HG02610 (cell line): ENCODE measurements around the gene TSC22D1.
"Not testable (repeated sequence)": the region's sequence is repeated elsewhere in the genome, so short reads cannot be mapped to it uniquely, and the experiment has no call there.

Source experiments
- ATAC-seq: cut with Tn5 transposase; IDR thresholded peaks from one replicate; pipeline ENCODE4 v1.9.1; 2021; ENCODE audit warnings: mild to moderate bottlenecking, moderate library complexity; ENCODE audit not compliant: unreplicated experiment

TSC22D1 gene

GRCh38 chr13:44575741-44576350 is at the start of gene TSC22D1:
TSC22D1 (minus strand) TSS chr13:44576330; CDS start chr13:44576074, 256 bp downstream.
- ATAC-seq: no peak

DNA sequence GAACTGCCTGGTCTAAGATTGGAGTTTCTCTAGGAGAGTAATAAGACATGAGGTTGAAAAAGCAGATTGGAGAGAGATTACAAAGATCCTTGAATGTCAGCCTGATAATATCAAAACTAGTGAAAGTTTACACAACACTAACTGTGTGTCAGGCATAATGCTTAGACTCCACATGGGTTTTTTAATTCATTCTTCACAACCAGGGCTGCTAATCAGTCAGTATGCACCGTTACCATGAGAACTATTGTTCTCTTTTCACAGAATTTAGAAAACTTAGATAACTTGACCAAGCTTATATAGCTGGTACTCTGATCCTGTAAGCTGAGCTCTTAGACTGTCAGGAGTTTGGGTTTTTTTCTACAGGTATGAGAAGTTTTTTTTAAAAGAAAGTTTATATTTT is 46.6 kb upstream of the TSC22D1 start:
- no peak for ATAC-seq

GRCh38 chr13:44622261-44622660 is 46.1 kb upstream of the TSC22D1 start:
- no peak for ATAC-seq

DNA sequence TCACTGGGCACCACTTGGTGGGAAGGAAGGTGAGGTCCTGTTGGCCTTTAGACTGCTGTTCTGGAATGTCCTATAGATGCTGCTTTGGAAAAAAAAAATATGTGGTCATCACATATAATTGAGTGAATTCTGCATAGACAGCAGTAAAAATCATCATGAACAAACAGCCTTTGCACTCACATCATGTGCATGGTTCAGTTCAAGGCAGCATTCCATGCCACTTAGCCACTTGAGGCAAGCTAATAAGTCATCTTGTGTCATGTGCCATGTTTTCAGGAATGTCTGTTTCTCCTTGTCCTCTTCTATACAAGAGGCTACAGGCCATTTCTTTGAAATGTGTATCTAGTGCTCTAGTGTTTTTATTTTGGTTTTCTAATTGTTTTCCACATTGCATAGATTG is 43.9 kb upstream of the TSC22D1 start:
- ATAC-seq: no peak

GRCh38 chr13:44619651-44620050 is 43.5 kb upstream of the TSC22D1 start:
- ATAC-seq: no peak

DNA sequence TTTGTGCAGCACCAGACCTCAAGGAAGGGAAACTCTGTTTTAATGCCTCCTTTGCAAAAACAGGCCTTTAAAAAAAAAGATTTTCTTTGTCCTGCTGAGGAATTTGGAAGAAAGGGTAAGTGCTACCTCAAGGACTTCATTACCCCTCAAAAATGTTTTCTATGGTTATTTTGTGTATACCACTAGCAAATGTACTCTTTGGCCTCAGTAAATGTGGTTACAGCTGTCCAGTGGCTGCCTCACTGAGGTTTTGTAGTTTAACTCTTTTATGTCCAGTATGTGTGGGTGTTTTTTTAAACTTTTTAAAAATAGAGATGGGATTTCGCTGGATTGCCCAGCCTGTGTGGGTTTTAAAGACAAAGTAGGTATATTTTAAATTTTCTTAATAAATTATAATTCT is 42.2 kb upstream of the TSC22D1 start:
- ATAC-seq: no peak

- no peak for ATAC-seq
Observed at GRCh38 chr13:44617648-44618047, 41.5 kb upstream of the TSC22D1 start.

DNA sequence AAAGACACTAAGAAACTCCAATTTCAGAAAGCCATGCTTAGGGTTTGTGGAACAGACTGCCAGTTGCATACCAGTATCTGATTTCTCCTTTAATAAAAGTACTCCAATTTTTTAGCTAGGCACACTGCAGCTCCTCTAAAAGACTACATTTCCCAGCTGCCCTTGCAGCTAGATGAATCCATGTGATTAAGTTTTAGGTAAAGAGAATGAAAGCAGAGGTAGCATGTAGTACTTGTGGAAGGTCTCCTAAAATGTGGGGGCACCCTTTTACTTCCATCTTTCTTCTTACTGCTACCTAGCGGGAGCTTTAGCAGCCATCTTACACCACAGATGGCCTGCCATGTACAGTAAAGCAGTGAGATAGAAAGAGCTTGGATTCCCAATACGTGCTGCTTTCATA is 33.0 kb upstream of the TSC22D1 start:
- no peak for ATAC-seq

- ATAC-seq: no peak
Observed at GRCh38 chr13:44605721-44606120, 29.6 kb upstream of the TSC22D1 start.

DNA sequence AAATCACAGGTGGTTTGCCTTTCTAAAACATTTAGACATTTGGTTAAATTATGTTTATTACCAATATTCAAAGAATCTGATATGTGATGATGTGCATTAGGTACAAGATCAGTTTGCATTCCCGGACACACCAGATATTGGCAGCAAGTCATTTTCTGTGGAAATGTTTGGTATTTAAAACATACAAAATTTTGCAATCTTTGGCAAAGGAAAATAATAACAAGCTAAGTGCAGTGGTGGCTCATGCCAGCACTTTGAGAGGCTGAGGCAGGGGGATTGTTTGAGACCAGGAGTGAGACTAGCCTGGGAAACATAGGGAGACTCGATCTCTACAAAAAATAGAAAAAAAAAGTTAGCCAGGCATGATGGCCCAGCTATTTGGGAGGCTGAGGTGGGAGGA is 29.1 kb upstream of the TSC22D1 start:
- no peak for ATAC-seq

DNA sequence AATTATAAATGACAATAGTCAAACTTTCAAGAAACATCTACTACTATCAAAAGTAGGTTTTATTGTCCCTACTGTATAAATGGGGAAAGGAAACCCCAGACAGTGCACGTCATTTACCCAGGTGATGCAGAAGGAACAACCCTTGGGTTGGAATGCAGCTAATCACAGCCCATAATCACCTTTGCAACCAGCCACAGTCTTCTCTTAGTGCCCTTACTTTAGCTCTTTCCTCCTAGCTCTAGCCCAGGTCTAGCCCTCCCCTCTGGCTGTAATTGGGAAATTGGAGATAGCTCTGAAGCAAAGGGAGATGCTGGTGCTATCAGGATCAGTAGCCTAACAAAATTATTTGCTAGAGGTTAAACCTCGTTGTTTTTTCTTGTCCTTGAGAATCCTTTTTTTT is 25.5 kb upstream of the TSC22D1 start:
- ATAC-seq: no peak

DNA sequence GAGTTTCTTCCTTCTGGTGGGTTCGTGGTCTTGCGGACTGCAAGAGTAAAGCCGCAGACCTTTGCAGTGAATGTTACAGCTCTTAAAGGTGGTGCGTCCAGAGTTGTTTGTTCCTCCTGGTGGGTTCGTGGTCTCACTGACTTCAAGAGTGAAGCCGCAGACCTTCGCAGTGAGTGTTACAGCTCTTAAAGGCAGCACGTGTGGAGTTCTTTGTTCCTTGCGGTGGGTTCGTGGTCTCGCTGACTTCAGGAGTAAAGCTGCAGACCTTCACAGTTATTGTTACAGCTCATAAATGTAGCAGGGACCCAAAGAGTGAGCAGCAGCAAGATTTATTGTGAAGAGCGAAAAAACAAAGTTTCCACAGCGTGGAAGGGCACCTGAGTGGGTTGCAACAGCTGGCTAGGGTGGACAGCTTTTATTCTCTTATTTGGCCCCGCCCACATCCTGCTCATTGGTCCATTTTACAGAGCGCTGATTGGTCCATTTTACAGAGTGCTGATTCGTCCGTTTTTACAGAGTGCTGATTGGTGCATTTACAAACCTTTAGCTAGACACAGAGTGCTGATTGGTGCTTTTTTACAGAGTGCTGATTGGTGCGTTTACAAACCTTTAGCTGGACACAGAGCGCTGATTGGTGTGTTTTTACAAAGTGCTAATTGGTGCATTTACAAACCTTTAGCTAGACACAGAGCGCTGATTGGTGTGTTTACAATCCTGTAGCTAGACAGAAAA is 17.9 kb upstream of the TSC22D1 start:
- not testable (repeated sequence) for ATAC-seq

- ATAC-seq: no peak
Observed at GRCh38 chr13:44592216-44592847, 16.2 kb upstream of the TSC22D1 start.

GRCh38 chr13:44591316-44591715 is 15.2 kb upstream of the TSC22D1 start:
- no peak for ATAC-seq

DNA sequence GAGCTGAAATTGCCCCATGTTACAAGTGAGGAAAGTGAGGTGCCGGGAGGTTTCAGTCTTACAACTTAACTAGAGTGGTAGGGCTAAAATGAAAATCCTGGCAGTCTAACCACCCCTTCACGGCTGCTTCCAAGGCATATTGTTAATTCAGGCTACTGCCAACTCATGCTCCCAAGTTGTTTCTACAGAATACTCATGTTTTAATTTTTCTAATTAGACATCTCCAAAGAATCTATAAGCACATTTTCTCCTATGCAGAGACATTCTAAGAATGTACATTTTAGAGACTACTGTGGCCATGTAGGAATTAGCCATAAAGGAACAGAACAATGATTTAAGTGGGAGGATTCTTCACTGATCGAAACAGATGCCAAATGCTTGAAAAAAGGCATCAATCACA is 7.0 kb upstream of the TSC22D1 start:
- no peak for ATAC-seq

GRCh38 chr13:44578067-44578400 is 1.9 kb upstream of the TSC22D1 start:
- no peak for ATAC-seq

DNA sequence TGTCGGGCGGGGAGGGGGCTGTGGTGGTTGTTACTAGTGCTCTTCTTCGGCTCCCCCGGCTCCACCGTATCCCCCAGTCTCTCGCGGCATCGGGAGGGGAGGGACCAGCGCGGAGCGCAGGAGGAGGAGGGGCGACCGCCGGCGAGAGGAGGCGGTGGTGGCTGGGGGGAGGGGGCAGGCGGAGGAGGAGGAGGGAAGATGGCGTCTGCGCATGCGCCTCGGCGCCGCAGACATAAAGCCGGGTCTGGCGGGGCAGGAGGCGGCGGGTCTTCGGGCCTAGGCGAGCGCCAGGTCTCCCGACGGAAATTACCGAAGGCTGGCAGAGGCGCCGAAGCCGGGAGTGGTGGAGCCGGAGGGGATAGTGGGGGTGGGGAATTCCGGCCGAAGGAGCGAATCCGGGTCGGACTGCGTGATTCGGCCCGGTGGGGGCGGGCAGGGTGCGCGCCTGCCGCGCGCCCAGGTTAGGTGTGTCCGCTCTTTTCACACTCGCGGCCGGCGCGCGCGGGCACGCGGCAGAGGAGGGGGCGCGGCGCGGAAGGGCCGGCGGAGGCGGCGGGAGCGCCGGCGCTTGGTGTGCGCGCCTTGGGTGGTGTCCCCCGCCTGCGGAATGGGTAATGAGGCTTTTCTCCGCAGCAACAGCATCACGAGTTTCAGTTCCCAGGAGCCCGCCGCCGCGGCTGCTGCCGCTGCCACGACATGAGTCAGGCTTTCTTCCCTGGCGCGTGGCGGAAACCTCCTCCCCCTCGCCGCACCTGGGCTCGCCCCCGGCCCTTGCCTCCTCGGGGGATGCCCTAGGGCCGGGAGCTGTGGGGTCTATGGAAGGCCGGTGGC is 1.3 kb upstream of the TSC22D1 start:
- ATAC-seq: peak; percentile 72

GRCh38 chr13:44576351-44577235 is 463 bp upstream of the TSC22D1 start:
- ATAC-seq: peak; percentile 15

DNA sequence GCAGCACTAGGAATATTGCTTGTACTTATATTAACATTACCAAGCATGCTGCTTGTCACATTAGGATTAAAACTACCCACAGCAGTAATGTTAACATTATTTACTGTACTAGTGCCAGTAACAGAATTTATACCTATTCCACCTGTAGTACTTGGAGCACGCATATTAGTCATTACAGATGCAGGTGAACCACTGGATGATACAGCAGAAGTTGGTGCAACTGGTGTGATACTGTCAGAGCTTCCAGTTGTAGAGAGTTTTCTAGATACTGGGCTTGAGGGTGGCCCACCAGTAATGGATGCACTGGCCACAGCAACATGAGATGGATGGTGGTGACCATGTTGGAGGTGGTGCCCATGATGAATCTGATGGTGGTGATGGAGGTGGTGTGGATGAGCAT is 1.1 kb downstream of the TSC22D1 start:
- no peak for ATAC-seq

DNA sequence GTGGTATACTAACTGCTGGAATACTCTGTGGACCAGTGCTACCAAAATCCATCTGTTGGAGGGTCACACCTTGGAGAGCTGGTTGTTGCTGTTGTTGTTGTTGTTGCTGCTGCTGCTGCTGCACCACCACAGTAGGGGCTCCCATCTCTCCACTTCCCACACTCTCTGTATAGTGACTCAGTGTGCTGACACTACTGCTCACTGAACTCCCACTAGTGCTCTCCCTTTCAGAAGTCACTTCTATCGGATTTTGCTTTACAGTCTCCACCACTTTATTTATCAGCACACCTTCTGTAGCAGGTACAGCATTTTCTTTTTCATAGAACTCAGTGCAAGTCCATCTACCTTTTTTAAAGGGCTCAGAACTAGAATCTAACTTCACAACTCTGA is 1.7 kb downstream of the TSC22D1 start:
- no peak for ATAC-seq
